ENCODE data around the gene BICRAL.
A peak's percentile ranks its signal among the peaks of the same experiment; 100 is the strongest.
"Not testable (repeated sequence)": the region's sequence is repeated elsewhere in the genome, so short reads cannot be mapped to it uniquely, and the experiment has no call there.

Gene BICRAL

DNA sequence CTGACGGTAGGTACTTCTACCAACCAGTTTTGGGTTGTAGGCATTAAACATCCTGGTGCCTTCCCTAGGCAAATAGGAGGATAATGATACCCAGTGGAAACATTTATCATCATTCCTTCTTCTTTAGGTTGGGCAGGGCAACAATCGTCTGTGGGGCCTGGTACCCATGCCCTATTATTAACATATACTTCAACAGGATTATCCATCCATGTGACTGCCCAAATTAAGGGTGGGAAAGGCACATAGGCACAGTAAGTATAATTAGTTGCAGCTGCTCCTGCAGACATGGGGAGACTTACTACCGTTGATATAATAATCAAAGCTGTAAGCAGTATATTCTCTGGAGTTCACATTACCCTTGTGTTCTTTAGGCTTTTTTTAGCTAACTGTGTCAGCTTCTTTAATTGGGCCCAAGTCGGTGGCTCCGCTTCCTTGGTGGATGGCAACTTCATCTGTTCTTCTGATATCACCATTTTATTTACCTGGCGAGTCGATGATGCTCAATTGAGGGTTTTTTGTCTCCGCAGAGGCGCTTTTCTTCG is 114.4 kb downstream of the BICRAL start:
- DNase-seq (ENCODE audit: low spot score): no peak

DNA sequence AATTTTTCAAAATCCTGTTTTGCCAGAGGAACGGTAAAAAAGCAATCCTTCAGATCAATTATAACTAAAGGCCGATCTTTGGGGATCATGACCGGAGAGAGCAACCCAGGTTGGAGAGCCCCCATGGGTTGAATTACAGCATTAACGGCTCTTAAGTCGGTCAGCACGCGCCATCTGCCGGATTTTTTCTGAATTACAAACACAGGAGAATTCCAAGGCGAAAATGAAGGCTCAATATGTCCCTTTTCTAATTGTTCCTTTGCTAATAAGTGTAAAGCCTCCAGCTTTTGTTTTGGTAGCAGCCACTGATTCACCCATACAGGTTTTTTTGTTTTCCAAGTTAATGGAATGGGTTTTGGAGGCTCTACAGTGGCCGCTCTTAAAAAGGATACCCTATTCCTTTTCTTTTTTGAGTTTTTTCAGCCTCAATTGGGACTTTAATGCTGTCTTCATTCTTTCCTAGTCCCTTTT is 117.1 kb downstream of the BICRAL start:
- DNase-seq (ENCODE audit: low spot score): peak; percentile 64

DNA sequence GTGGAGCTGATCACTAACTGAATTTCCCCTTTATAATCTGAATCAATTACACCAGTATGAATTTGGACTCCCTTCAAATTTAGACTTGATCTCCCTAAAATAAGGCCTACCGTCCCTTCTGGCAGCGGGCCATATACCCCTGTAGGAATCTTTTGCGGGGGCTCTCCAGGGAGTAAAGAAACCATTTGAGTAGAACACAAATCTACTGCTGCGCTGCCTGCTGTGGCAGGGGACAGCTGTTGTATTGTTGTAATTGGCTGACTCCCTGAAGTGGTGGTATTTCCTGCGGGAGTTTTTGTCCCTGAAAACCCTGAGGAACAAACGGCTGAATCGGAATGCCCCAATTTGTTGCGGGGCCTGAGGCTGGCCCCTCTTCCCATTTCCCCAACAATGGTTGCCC is 118.0 kb downstream of the BICRAL start:
- no peak for DNase-seq (ENCODE audit: low spot score)

DNA sequence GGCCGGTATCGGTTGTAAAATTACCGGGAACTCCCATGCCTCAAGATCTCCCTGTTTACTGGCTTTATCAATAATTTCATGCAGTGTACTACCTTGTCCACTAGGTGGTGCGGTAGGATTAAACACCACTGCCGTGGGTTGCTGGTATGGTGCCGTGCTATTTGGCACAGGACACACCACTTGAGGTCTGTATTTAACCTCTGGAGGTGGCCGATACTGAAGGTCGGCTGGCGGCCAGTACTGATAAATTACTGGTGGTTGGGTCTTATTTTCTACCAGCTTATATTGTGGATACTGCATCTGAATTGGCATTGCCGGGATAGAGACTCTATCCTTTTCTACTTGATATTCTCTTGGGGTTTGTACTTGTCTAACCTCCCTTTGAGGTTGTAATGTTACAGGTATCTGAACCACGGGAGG is 119.7 kb downstream of the BICRAL start:
- peak; percentile 77 for DNase-seq (ENCODE audit: low spot score)

DNA sequence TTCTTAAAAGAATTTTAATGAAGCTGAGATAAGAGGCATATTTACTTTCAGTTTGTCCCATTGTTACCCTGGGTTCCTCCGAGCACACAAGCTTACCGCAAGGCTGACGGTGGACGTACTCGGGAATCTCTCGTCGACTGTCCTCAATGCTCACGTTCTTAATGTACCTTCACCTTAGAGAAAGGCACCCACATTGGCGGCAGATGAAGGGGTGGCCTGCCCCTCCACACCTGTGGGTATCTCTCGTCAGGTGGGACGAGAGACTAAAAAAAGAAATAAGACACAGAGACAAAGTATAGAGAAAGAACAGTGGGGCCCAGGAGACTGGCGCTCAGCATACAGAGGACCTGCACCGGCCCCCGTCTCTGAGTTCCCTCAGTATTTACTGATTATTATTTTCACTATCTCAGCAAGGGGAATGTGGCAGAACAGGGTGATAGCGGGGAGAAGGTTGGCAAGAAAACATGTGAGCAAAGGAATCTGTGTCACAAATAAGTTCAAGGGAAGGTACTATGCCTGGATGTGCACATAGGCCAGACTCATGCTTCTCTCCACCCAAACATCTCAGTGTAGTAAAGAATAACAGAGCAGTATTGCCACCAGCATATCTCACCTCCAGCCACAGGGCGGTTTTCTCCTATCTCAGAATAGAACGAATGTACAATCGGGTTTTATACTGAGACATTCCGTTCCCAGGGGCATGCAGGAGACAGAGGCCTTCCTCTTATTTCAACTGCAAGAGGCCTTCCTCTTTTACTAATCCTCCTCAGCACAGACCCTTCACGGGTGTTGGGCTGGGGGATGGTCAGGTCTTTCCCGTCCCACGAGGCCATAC is 120.8 kb downstream of the BICRAL start:
- DNase-seq (ENCODE audit: low spot score): not testable (repeated sequence)

DNA sequence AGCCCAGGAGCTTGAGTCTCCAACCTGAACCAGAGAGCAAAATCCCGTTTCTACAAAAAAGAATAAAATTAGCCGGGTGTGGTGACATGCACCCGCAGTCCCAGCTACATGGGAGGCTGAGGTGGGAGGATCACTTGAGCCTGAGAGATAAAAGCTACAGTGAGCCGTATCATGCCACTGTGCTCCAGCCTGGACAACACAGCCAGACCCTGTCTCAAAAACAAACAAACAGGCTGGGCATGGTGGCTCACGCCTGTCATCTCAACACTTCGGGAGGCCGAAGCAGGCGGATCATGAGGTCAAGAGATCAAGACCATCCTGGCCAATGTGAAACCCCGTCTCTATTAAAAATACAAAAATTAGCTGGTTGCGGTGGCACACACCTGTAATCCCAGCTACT is 122.6 kb downstream of the BICRAL start:
- no peak for DNase-seq (ENCODE audit: low spot score)

DNA sequence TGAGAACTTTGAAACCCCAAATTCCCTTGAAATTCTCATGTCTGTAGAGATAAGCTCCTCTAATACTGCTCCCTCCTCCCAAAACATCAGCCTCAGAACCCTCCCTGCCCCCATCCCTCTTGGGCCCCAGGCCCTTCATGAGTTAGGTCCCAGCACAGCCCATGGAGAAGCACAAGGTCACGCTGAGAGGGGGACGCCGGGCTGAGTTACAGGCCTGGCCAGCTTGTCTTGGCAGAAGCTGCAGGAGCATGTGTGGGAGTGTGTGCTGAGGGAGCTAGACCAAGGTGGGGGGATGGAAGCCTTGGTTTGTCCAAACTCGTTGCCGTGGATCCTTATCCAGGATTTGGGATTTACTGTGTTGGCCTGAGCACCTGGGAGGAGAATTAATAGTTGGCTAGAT is 125.5 kb downstream of the BICRAL start:
- DNase-seq (ENCODE audit: low spot score): no peak

DNA sequence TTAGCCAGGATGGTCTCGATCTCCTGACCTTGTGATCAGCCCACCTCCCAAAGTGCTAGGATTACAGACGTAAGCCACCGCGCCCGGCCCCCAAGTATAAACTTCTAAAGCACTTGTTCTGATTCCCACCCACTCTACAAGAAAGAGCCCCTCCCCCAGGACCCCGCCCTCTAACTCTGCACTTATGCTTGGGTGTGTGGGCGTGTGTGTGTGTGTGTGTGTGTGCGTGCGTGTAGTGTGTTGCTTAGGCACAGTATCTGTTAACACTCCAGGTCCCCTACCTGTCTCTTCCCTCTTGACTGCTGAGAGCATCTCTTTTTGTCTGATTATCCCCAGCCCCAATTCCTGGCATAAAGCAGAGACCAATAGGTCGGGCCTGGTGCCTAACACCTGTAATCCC is 128.0 kb downstream of the BICRAL start:
- DNase-seq (ENCODE audit: low spot score): no peak

DNA sequence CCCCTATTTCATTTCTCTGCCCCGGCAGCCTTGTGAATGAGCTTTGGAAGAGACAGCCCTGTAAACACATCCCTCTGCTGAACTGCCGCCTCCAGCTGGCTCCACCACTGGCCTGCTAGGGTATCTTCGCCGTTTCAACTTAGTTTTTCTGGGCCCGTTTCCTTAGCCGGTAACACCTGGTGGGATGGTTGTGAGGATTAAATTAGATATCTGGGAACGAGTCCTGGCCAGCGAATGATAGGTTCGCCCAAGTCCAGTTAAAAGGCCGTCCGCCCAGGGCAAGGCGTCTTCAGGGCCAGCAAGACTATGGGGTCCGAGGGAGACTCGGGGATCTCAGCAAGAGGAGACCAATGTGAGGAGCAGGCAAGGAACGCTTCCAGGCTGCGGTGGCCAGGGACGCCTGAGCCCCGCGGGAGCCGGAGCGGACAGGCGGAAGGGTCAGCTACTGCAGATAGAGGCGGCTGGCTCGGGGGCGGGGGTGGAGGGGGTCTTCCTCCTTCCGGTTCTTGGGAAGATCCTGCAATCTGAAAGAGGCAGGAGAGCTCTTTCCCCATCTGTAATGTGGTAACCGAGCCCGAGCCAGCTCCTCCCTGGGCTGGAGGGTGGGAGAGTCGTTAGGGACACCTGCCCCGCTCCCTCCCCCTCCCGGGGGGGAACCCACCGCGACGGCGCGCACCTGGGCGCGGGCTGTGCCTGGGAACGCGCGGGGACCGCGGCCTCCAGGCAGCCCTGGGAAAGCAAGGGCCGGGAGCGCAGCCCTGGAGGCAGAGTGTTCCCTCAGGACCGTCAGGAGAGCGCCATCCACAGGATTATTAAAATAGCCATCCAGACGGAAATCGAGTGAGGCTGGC is 129.5 kb downstream of the BICRAL start:
- no peak for DNase-seq (ENCODE audit: low spot score)

DNA sequence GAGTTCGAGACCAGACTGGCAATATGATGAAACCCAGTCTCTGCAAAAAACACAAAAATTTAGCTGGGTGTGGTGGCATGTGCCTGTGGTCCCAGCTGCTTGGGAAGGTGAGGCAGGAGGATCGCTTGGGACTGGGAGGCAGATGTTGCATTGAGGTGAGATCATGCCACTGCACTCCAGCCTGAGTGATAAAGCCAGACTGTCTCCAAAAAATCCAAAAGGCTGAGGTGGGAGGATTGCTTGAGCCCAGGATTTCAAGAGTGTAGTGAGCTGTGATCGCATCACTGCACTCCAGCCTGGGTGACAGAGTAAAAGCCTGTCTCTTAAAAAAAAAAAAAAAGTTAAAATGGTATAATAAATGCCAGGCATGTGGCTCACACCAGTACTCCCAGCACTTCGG is 132.7 kb downstream of the BICRAL start:
- no peak for DNase-seq (ENCODE audit: low spot score)

DNA sequence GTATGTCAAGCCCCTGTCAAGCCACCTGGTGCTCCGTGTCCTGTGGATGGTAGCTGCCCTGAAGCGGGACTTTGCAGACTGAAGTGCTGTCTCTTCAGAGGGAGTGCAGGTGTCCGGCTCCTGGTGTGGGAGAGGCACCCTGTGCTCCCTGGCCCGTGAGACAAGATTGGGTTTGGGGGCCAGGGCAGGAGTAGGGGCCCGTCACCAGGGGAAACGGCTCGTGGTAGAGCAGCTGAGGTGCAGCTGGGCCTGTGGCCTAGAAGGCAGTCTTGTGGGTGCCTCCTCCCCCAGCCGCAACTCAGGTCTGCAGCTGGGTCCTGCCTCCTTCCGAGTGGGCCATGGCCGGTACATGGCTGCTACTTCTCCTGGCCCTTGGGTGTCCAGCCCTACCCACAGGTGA is 133.9 kb downstream of the BICRAL start, which contains the start of gene PTCRA:
Gene PTCRA (plus strand): TSS at position 322 of the 400 bp plus-strand sequence. CDS start 17 bp downstream, at position 339.
- DNase-seq (ENCODE audit: low spot score): no peak

DNA sequence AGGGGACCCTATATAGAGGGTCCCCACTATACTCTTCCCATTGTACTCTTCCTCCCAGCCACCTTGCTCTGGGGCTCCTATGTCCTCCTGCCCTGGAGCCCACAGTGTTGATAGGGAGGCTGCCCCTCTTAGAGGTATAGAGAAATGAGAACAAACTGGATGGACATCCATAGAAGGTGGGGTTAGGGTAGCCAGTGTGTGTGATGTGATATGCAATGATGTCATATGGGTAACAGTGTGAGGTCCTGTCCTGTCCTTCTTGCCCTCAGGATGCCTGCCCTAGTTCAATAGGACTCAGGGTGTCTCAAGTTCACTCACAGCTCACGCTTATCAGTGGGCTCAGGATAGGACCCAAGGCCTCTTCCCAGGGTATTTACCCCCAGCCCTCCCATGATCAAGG is 134.4 kb downstream of the BICRAL start:
- DNase-seq (ENCODE audit: low spot score): no peak
